Measurements from ENCODE around the gene UROS. TPM values are rescaled to one million over a fixed set of nuclear protein-coding genes. Genes with fewer than 3 reads are reported as not detected.

The UROS gene
- total RNA-seq, 1 donor: 90.5 TPM

DNA sequence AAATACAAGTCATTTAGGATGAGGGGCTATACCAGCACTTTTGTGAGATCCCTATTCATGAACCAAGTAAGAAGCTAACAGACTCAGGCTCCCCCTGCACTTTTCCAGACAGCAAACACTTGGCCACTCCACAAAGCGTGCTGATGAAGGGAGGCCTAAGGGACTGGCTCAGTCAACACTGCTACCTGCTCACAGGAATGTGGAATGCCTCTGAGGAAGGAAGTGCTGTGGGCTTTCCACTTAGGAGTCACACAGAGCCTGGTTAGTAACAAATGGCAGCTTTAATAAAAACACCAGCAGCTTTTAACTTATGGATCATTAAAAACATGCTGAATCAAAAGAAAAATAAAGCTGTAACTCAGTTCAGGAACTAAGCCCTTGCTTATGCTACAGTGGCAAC, 15.0 kb downstream of the UROS start:
- H4K20me1 ChIP-seq (ENCODE audit: insufficient read depth, low read length): no peaks in the 10 kb centered on the region
- TF ChIP-seq, protein P1, sequence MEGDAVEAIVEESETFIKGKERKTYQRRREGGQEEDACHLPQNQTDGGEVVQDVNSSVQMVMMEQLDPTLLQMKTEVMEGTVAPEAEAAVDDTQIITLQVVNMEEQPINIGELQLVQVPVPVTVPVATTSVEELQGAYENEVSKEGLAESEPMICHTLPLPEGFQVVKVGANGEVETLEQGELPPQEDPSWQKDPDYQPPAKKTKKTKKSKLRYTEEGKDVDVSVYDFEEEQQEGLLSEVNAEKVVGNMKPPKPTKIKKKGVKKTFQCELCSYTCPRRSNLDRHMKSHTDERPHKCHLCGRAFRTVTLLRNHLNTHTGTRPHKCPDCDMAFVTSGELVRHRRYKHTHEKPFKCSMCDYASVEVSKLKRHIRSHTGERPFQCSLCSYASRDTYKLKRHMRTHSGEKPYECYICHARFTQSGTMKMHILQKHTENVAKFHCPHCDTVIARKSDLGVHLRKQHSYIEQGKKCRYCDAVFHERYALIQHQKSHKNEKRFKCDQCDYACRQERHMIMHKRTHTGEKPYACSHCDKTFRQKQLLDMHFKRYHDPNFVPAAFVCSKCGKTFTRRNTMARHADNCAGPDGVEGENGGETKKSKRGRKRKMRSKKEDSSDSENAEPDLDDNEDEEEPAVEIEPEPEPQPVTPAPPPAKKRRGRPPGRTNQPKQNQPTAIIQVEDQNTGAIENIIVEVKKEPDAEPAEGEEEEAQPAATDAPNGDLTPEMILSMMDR (IDR thresholded peaks at IDR 0.05; ENCODE audit: extremely low read depth, low read depth, low read length): no peak
- H3K27me3 ChIP-seq (ENCODE audit: insufficient read depth, low read length): no peaks in the 10 kb centered on the region
- H3K79me2 ChIP-seq (ENCODE audit: insufficient read depth, low read length): no peaks in the 10 kb centered on the region
- no peak overlapping the region for H3K4me2 ChIP-seq (ENCODE audit: insufficient read depth, low read length)
- H3K27ac ChIP-seq (ENCODE audit: low read depth, low read length): no peak overlapping the region
- peaks cover 62% of the 10 kb centered on the region for H3K36me3 ChIP-seq (ENCODE audit: insufficient read depth, low read length)
- no peak overlapping the region for H2AFZ ChIP-seq (ENCODE audit: low read length)
- H3K4me3 ChIP-seq (ENCODE audit: insufficient read depth, low read length): no peak overlapping the region
- H3K4me1 ChIP-seq (ENCODE audit: insufficient read depth, low read length): no peaks in the 10 kb centered on the region
- no peaks in the 10 kb centered on the region for H3K9me3 ChIP-seq (ENCODE audit: low read depth, low read length)
- no peak for DNase-seq (ENCODE audit: insufficient read length, low spot score, missing footprints)

DNA sequence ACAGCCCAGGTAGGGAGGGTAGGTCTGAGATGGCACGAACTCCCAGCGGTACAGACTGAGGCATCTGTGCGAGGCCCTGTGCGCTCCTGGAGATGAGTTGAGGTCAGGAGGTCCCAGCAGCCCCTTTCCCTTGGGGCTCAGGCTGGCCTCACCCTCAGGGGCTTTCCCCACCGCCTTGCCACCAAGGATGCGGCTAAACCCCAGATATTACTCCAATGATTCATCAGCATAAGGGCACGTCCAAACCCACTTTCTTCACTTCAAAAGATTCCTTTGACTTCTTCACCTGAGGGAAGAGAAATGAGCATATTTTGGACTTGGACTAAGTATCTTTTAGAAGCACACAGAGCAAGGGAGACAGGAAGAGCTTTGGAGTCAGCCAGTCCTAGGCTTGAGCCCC, 20.3 kb downstream of the UROS start:
- H3K36me3 ChIP-seq (ENCODE audit: insufficient read depth, low read length): peaks cover 50% of the 10 kb centered on the region
- no peaks in the 10 kb centered on the region for H4K20me1 ChIP-seq (ENCODE audit: insufficient read depth, low read length)
- no peak overlapping the region for H3K27ac ChIP-seq (ENCODE audit: low read depth, low read length)
- no peaks in the 10 kb centered on the region for H3K4me1 ChIP-seq (ENCODE audit: insufficient read depth, low read length)
- no peaks in the 10 kb centered on the region for H3K27me3 ChIP-seq (ENCODE audit: insufficient read depth, low read length)
- TF ChIP-seq, protein P1 (IDR thresholded peaks at IDR 0.05; ENCODE audit: extremely low read depth, low read depth, low read length): no peak
- no peak for DNase-seq (ENCODE audit: insufficient read length, low spot score, missing footprints)
- H2AFZ ChIP-seq (ENCODE audit: low read length): no peak overlapping the region
- H3K4me3 ChIP-seq (ENCODE audit: insufficient read depth, low read length): no peak overlapping the region
- H3K4me2 ChIP-seq (ENCODE audit: insufficient read depth, low read length): no peak overlapping the region
- no peaks in the 10 kb centered on the region for H3K9me3 ChIP-seq (ENCODE audit: low read depth, low read length)
- no peaks in the 10 kb centered on the region for H3K79me2 ChIP-seq (ENCODE audit: insufficient read depth, low read length)

DNA sequence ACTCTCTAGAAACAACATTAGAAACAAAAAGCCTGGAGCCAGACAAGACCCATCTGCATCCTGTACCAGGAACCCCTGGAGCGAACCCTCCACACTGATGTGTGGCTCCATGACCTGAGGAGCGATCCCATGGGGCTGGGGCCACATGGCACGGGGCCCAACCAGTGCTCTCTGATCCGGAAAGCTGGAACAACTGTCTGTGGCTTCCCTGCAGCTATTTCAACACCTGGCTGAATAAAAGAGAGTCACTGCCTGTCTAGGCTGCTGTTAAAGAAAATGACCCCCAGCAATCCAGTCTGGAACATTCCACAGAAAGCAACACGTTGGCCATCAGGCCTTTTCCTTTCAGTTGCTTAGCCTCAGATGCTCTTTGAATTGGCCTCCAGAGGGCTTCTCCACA, 20.9 kb downstream of the UROS start:
- TF ChIP-seq, protein P1 (IDR thresholded peaks at IDR 0.05; ENCODE audit: extremely low read depth, low read depth, low read length): no peak
- Histone ChIP-seq H3K4me3 (ENCODE audit: insufficient read depth, low read length) (no peak overlapping the region), H2AFZ (ENCODE audit: low read length) (no peak overlapping the region), H3K9me3 (ENCODE audit: low read depth, low read length) (no peaks in the 10 kb centered on the region), H3K79me2 (ENCODE audit: insufficient read depth, low read length) (no peaks in the 10 kb centered on the region), H3K36me3 (ENCODE audit: insufficient read depth, low read length) (peaks cover 46% of the 10 kb centered on the region), H3K27me3 (ENCODE audit: insufficient read depth, low read length) (no peaks in the 10 kb centered on the region), H4K20me1 (ENCODE audit: insufficient read depth, low read length) (no peaks in the 10 kb centered on the region), H3K27ac (ENCODE audit: low read depth, low read length) (no peak overlapping the region), H3K4me2 (ENCODE audit: insufficient read depth, low read length) (no peak overlapping the region), H3K4me1 (ENCODE audit: insufficient read depth, low read length) (no peaks in the 10 kb centered on the region)
- no peak for DNase-seq (ENCODE audit: insufficient read length, low spot score, missing footprints)

DNA sequence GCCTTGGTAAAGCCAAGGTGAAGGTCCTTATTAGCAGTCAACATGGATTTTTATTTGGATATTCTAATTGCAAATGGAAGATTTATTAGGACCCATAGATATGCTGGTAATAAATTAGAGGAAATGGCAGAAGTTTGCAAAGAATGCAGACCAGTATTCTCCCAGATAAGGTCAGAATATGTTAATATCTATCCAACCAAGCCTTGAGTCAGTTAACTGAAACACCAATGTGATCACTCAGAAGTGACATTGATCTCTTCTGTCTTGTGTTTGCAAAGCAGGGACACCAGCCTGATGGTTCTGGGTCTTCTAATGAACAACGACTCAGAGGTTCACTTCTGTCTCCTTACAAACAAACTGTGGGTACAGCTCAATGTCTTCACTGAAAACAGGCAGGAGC, 21.5 kb downstream of the UROS start:
- TF ChIP-seq, protein P1 (IDR thresholded peaks at IDR 0.05; ENCODE audit: extremely low read depth, low read depth, low read length): no peak
- H3K27ac ChIP-seq (ENCODE audit: low read depth, low read length): no peak overlapping the region
- H3K4me1 ChIP-seq (ENCODE audit: insufficient read depth, low read length): no peaks in the 10 kb centered on the region
- no peaks in the 10 kb centered on the region for H4K20me1 ChIP-seq (ENCODE audit: insufficient read depth, low read length)
- no peak for DNase-seq (ENCODE audit: insufficient read length, low spot score, missing footprints)
- no peaks in the 10 kb centered on the region for H3K27me3 ChIP-seq (ENCODE audit: insufficient read depth, low read length)
- peaks cover 46% of the 10 kb centered on the region for H3K36me3 ChIP-seq (ENCODE audit: insufficient read depth, low read length)
- H3K4me3 ChIP-seq (ENCODE audit: insufficient read depth, low read length): no peak overlapping the region
- H3K4me2 ChIP-seq (ENCODE audit: insufficient read depth, low read length): no peak overlapping the region
- no peak overlapping the region for H2AFZ ChIP-seq (ENCODE audit: low read length)
- no peaks in the 10 kb centered on the region for H3K79me2 ChIP-seq (ENCODE audit: insufficient read depth, low read length)
- no peaks in the 10 kb centered on the region for H3K9me3 ChIP-seq (ENCODE audit: low read depth, low read length)
